ENCODE results near the gene ZNF579. TPM values are rescaled to one million over a fixed set of nuclear protein-coding genes. Genes with fewer than 3 reads are reported as not detected.
A peak's percentile ranks its signal among the peaks of the same experiment; 100 is the strongest.

The ZNF579 gene
- total and polyA plus RNA-seq, 2 of the 13 experiments (the other 11 are each of a cell fraction or from before 2014, with no cell fraction given) = 2.1 to 2.9 TPM

DNA sequence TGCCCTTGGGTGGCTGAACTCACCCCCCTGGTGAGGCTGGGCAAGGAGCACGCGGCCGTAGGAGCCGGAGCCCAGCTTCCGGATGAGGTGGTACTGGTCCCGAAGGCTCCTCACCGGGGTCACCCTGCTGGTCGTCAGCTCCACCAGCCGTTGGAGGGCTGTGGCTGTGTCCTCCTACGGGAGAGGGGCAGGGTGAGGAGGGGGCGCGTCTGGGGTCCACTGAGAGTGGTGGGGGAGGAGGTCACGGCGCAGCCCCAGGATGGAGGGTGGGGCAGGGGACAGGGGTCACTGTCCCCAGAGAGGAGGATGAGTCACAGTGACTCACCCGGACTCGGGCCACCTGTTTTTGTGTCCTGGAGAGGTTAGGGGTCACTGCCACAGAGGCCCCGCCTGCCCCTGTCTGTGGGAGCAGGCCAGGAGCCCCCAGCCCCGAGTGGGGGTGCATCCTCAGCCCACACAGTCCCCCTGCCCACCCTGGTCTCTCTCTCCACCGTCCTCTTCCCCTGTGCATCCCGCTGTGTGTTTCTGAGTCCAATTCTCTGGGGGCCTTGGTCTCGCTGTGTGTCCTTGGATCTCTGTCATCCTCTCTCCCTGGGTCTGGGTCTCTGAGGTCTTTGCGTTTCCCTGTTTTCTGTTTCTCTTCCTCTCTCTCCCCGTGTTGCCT lies 35.7 kb downstream of the ZNF579 start (continued):
- TF ChIP-seq SRSF9 (IDR thresholded peaks at IDR 0.05; ENCODE audit: borderline replicate concordance, insufficient read depth, low read depth, low read length, poor library complexity, severe bottlenecking) (no peak), CREM (IDR thresholded peaks at IDR 0.05) (0 out of 2 replicates have a peak, but pooled peaks have one; percentile 23), CREM (CRISPR knock-in tag; IDR thresholded peaks at IDR 0.05) (no peak), FOSL1 (CRISPR knock-in tag; IDR thresholded peaks at IDR 0.05; ENCODE audit: borderline replicate concordance) (peak; percentile 87), ZNF251 (CRISPR knock-in tag; IDR thresholded peaks at IDR 0.05) (no peak), JUND (CRISPR knock-in tag; IDR thresholded peaks at IDR 0.05) (peak; percentile 42; the same call in 1 of the 2 replicates), REXO4 (CRISPR knock-in tag; IDR thresholded peaks at IDR 0.05; ENCODE audit: borderline replicate concordance) (no peak), NONO (IDR thresholded peaks at IDR 0.05) (no peak), NONO (CRISPR knock-in tag; conservative IDR thresholded peaks at IDR 0.05) (no peak), ZMAT3 (CRISPR knock-in tag; conservative IDR thresholded peaks at IDR 0.05) (0 out of 2 replicates have a peak, but pooled peaks have one; percentile 21), DR1 (CRISPR knock-in tag; IDR thresholded peaks at IDR 0.05) (no peak), PPARG (CRISPR knock-in tag; conservative IDR thresholded peaks at IDR 0.05) (peak; percentile 51; the same call in 1 of the 2 replicates), ZNF724P (CRISPR knock-in tag; IDR thresholded peaks at IDR 0.05; ENCODE audit: borderline replicate concordance) (no peak), ZNF138 (CRISPR knock-in tag; IDR thresholded peaks at IDR 0.05; ENCODE audit: low read depth) (no peak), THAP11 (CRISPR knock-in tag; IDR thresholded peaks at IDR 0.05) (peak; percentile 44; the same call in 1 of the 2 replicates), REPIN1 (CRISPR knock-in tag; IDR thresholded peaks at IDR 0.05; ENCODE audit: borderline replicate concordance, low read depth) (no peak), HMGA1 (CRISPR knock-in tag; conservative IDR thresholded peaks at IDR 0.05) (no peak), ZNF773 (CRISPR knock-in tag; IDR thresholded peaks at IDR 0.05; ENCODE audit: borderline replicate concordance) (no peak), ZNF772 (CRISPR knock-in tag; IDR thresholded peaks at IDR 0.05) (no peak), SAP130 (CRISPR knock-in tag; IDR thresholded peaks at IDR 0.05; ENCODE audit: low read depth) (peak; percentile 64), ATM (IDR thresholded peaks at IDR 0.05; ENCODE audit: borderline replicate concordance) (no peak), ZNF430 (CRISPR knock-in tag; IDR thresholded peaks at IDR 0.05) (no peak)
- TF ChIP-seq, protein P1, sequence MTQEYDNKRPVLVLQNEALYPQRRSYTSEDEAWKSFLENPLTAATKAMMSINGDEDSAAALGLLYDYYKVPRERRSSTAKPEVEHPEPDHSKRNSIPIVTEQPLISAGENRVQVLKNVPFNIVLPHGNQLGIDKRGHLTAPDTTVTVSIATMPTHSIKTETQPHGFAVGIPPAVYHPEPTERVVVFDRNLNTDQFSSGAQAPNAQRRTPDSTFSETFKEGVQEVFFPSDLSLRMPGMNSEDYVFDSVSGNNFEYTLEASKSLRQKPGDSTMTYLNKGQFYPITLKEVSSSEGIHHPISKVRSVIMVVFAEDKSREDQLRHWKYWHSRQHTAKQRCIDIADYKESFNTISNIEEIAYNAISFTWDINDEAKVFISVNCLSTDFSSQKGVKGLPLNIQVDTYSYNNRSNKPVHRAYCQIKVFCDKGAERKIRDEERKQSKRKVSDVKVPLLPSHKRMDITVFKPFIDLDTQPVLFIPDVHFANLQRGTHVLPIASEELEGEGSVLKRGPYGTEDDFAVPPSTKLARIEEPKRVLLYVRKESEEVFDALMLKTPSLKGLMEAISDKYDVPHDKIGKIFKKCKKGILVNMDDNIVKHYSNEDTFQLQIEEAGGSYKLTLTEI (CRISPR knock-in tag; conservative IDR thresholded peaks at IDR 0.05) = no peak
- TF ChIP-seq, protein P2, sequence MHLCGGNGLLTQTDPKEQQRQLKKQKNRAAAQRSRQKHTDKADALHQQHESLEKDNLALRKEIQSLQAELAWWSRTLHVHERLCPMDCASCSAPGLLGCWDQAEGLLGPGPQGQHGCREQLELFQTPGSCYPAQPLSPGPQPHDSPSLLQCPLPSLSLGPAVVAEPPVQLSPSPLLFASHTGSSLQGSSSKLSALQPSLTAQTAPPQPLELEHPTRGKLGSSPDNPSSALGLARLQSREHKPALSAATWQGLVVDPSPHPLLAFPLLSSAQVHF (CRISPR knock-in tag; IDR thresholded peaks at IDR 0.05) = no peak
- TF ChIP-seq, protein P3, sequence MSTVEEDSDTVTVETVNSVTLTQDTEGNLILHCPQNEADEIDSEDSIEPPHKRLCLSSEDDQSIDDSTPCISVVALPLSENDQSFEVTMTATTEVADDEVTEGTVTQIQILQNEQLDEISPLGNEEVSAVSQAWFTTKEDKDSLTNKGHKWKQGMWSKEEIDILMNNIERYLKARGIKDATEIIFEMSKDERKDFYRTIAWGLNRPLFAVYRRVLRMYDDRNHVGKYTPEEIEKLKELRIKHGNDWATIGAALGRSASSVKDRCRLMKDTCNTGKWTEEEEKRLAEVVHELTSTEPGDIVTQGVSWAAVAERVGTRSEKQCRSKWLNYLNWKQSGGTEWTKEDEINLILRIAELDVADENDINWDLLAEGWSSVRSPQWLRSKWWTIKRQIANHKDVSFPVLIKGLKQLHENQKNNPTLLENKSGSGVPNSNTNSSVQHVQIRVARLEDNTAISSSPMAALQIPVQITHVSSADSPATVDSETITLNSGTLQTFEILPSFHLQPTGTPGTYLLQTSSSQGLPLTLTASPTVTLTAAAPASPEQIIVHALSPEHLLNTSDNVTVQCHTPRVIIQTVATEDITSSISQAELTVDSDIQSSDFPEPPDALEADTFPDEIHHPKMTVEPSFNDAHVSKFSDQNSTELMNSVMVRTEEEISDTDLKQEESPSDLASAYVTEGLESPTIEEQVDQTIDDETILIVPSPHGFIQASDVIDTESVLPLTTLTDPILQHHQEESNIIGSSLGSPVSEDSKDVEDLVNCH (CRISPR knock-in tag; IDR thresholded peaks at IDR 0.05) = no peak
